OCI-LY3 (cell line): ENCODE data around the gene CAND1.

Experiments used
- H2AFZ ChIP-seq: fragments of 200-600, 300-600 bp; shearing (Covaris generic); 2 replicates; pipeline ENCODE4 v1.6.0; 2014; ENCODE audit warnings: antibody characterized with exemption, low read depth, low read length
- H3K27ac ChIP-seq: fragments of 200-600, 300-600 bp; sonication (generic); 2 replicates; pipeline ENCODE4 v1.5.1; 2014; ENCODE audit warnings: mild to moderate bottlenecking, low read length, moderate library complexity, mixed read lengths
- H3K27me3 ChIP-seq: fragments of 200-600, 300-600 bp; sonication (generic); 2 replicates; pipeline ENCODE4 v1.6.1; 2014; ENCODE audit warnings: low read depth, low read length, mixed read lengths
- H3K36me3 ChIP-seq: fragments of 200-600, 300-600 bp; sonication (generic); replicated peaks from 2 replicates; pipeline ENCODE3; 2014; ENCODE audit warnings: low read depth, low read length, mixed read lengths
- H3K4me1 ChIP-seq: fragments of 300-600, 200-600 bp; sonication (generic); 2 replicates; pipeline ENCODE4 v1.6.1; 2014; ENCODE audit warnings: low read length, mixed read lengths
- H3K4me2 ChIP-seq: fragments of 200-600, 300-600 bp; sonication (generic); 2 replicates; pipeline ENCODE4 v1.6.1; 2014; ENCODE audit warnings: low read length, mixed read lengths
- H3K4me3 ChIP-seq: fragments of 300-600, 200-600 bp; sonication (generic); 2 replicates; pipeline ENCODE4 v1.5.1; 2014; ENCODE audit warnings: antibody characterized with exemption, mild to moderate bottlenecking, low read length, moderate library complexity
- H3K79me2 ChIP-seq: fragments of 300-600, 200-600 bp; shearing (Covaris generic); 2 replicates; pipeline ENCODE4 v1.6.1; 2014; ENCODE audit warnings: mild to moderate bottlenecking, low read length, mixed read lengths
- H3K9ac ChIP-seq: fragments of 300-600, 200-600 bp; shearing (Covaris generic); 2 replicates; pipeline ENCODE4 v1.6.0; 2014; ENCODE audit warnings: mild to moderate bottlenecking, low read length, moderate library complexity
- H3K9me3 ChIP-seq: fragments of 200-600, 300-600 bp; shearing (Covaris generic); 2 replicates; pipeline ENCODE4 v1.6.1; 2014; ENCODE audit warnings: low read length, mixed read lengths; ENCODE audit not compliant: insufficient read depth
- H4K20me1 ChIP-seq: fragments of 200-600, 300-600 bp; sonication (generic); 2 replicates; pipeline ENCODE4 v1.6.1; 2016; ENCODE audit warnings: low read length, mixed read lengths; ENCODE audit not compliant: insufficient read depth
- EZH2phosphoT487 ChIP-seq: fragments of 200-600 bp; shearing (Covaris generic); IDR thresholded peaks from 2 replicates; pipeline ENCODE4 v1.6.1; 2018; ENCODE audit warnings: antibody characterized with exemption, mixed run types, low read depth
- TF ChIP-seq, protein P1 (sequence below): fragments of 200-600, 300-600 bp; sonication (generic); IDR thresholded peaks from 2 replicates; pipeline ENCODE4 v1.5.1; 2014; ENCODE audit warnings: antibody characterized with exemption, low read length, low read depth

Gene CAND1

DNA sequence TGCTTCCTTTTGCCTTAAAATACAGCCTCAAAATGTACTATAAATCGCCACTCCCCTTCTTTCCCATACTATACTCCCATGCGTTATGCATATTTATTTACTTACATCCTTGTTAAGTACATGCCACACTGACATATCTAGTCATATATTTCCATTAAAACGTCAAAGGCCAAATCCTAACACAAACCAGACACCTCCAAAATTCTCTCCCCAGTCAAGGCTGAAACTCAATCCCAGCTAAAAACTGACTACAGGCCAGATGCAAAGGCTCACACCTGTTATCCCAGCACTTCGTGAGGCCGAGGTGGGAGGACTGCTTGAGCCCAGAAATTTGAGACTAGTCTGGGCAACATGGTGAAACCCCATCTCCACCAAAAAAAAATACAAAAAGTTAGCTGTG, 5.7 kb upstream of the CAND1 start:
- TF ChIP-seq, protein P1, sequence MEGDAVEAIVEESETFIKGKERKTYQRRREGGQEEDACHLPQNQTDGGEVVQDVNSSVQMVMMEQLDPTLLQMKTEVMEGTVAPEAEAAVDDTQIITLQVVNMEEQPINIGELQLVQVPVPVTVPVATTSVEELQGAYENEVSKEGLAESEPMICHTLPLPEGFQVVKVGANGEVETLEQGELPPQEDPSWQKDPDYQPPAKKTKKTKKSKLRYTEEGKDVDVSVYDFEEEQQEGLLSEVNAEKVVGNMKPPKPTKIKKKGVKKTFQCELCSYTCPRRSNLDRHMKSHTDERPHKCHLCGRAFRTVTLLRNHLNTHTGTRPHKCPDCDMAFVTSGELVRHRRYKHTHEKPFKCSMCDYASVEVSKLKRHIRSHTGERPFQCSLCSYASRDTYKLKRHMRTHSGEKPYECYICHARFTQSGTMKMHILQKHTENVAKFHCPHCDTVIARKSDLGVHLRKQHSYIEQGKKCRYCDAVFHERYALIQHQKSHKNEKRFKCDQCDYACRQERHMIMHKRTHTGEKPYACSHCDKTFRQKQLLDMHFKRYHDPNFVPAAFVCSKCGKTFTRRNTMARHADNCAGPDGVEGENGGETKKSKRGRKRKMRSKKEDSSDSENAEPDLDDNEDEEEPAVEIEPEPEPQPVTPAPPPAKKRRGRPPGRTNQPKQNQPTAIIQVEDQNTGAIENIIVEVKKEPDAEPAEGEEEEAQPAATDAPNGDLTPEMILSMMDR: no peak
- TF ChIP-seq EZH2phosphoT487: no peak
- no peak overlapping the region for H3K4me3 ChIP-seq
- H3K9me3 ChIP-seq: no peaks in the 10 kb centered on the region

DNA sequence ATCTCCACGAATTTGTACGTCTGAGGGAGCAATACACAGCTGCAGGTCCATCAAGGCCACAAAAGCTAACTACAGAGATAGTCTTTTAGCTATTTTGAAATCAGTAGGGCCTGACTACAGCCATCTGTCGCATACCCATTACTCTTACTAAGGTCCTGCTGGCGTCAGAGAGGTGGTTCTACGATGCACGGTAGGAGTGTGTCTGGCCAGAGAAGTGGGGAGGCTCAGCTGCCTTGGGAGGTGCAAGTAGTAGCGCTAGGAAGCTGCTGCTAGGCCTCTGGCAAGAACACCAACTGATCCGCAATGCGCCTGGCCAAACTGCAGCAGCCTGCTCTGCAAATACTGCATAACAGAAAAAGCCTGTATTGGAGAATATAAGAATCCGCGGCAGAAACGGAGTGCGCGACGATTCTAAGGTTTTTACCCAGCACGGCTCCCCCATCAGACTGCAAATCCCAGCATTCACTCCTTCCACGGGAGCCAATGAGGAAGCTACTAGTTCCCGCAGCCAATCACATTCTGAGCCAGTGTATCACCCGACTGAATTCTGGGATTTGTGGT, 743 bp upstream of the CAND1 start:
- Histone ChIP-seq H3K27ac (peak overlapping the region; percentile 85), H3K9me3 (no peaks in the 10 kb centered on the region), H3K4me3 (peak overlapping the region; percentile 99), H3K27me3 (no peaks in the 10 kb centered on the region), H3K9ac (peak overlapping the region; percentile 98), H3K79me2 (peaks cover 42% of the 10 kb centered on the region), H2AFZ (peak overlapping the region; percentile 83), H3K4me2 (peak overlapping the region; percentile 75), H3K36me3 (peaks cover 9% of the 10 kb centered on the region), H3K4me1 (peaks cover 27% of the 10 kb centered on the region), H4K20me1 (peaks cover 32% of the 10 kb centered on the region)
- no peak for TF ChIP-seq EZH2phosphoT487
- TF ChIP-seq, protein P1: no peak

More for the DNA sequence above, 5.7 kb upstream of the CAND1 start:
- Histone ChIP-seq H4K20me1 (no peaks in the 10 kb centered on the region), H3K9ac (no peak overlapping the region), H2AFZ (no peak overlapping the region), H3K79me2 (no peaks in the 10 kb centered on the region), H3K27me3 (no peaks in the 10 kb centered on the region), H3K4me2 (no peak overlapping the region), H3K36me3 (no peaks in the 10 kb centered on the region), H3K4me1 (peaks cover 5% of the 10 kb centered on the region), H3K27ac (no peak overlapping the region)

DNA sequence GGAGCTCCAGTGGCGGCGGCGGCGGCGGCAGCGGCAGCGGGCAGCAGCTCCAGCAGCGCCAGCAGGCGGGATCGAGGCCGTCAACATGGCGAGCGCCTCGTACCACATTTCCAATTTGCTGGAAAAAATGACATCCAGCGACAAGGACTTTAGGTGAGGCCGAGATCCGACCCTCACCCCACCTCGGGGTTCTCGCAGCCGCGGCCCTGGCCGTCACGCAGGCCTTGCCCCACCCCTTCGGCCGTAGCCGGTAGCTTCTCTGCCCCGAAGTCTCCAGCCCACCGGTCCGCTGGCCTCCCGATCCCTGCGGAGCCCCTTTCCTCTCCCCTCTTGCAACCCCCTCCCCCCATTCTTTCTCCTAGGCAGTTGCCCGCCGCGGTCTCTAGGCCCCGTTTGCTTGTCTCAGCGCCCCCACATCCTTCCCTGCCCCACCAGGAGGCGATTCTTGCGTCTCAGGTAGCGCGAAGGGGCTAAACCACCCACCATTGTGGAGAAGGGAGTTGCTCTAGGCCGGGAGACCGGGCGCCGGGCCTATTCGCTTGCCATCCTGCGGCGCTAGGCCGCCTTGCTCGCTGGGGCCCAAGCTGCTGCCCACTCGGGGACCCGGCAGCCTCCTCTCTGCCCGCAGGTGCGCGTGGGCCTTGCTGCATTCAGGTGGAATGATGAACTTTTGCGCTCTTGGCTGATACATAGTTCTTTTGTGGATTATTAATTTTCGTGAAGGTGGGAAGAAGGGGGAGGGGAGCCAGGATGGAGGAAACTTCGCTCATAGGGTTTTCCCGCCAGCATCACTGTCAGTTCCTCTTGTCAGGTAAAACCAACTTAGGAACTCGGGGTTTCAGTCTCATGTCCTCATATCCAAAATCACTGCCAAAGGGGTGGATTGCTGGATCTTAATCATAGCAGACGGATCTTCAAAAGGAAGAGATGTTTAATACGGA, 745 bp downstream of the CAND1 start:
- H4K20me1 ChIP-seq: peaks cover 46% of the 10 kb centered on the region
- H3K9me3 ChIP-seq: no peaks in the 10 kb centered on the region
- H3K9ac ChIP-seq: peak overlapping the region; percentile 98
- H3K4me2 ChIP-seq: peak overlapping the region; percentile 89
- H3K4me1 ChIP-seq: peaks cover 35% of the 10 kb centered on the region
- no peak for TF ChIP-seq EZH2phosphoT487
- TF ChIP-seq, protein P1: no peak
- no peaks in the 10 kb centered on the region for H3K27me3 ChIP-seq
- peaks cover 56% of the 10 kb centered on the region for H3K79me2 ChIP-seq
- H2AFZ ChIP-seq: peak overlapping the region; percentile 49; the same call in 1 of the 2 replicates
- H3K4me3 ChIP-seq: peak overlapping the region; percentile 99
- peak overlapping the region; percentile 85 for H3K27ac ChIP-seq
- peaks cover 12% of the 10 kb centered on the region for H3K36me3 ChIP-seq

DNA sequence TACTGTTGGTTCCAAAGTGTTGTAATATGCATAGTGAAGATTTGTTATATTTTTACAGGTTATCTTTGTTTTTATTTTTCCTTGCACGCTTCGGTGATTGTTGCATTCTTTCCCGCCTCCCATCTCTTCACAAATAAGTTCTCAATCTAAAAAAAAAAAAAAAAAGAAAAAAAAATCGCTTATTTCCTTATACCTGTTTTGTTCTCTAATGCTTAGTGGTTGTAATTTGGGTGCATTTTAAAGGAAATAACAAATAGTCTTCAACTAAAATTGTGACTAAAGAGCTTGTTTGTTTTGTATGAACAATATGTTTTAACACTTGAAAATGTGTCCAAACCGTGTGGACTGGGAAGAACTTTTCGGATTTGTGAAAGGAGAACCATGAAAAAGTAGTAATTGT, 1.5 kb downstream of the CAND1 start:
- peak overlapping the region; percentile 98 for H3K9ac ChIP-seq
- H2AFZ ChIP-seq: no peak overlapping the region
- H4K20me1 ChIP-seq: peaks cover 54% of the 10 kb centered on the region
- no peaks in the 10 kb centered on the region for H3K27me3 ChIP-seq
- no peak for TF ChIP-seq EZH2phosphoT487
- TF ChIP-seq, protein P1: no peak
- H3K27ac ChIP-seq: peak overlapping the region; percentile 85
- peaks cover 64% of the 10 kb centered on the region for H3K79me2 ChIP-seq
- H3K36me3 ChIP-seq: peaks cover 16% of the 10 kb centered on the region
- H3K9me3 ChIP-seq: no peaks in the 10 kb centered on the region
- peaks cover 35% of the 10 kb centered on the region for H3K4me1 ChIP-seq
- peak overlapping the region; percentile 99 for H3K4me3 ChIP-seq
- H3K4me2 ChIP-seq: peak overlapping the region; percentile 89
